ENCODE data around the gene COX6B2.

Gene COX6B2

DNA sequence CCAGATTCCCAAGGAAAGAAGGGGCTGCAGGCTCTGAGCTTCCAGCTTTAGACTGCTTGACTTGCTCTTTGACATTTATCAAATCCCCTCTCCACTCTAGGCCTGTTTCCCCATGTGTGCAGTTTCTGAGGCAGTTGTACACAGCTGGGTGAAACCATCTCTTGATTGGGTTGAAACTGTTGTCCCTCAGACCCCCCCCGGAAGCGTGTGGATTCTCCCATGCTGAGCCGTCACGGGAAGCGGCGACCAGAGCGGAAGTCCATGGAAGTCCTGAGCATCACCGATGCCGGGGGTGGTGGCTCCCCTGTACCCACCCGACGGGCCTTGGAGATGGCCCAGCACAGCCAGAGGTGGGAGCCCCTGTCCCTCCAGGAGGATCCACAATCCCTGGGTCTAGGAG lies 51.0 kb downstream of the COX6B2 start:
- Mint-ChIP-seq H3K9me3 (no peaks in the 10 kb centered on the region), H3K36me3 (ENCODE audit: insufficient read depth) (peaks cover 26% of the 10 kb centered on the region), H3K4me3 (no peak overlapping the region), H3K4me1 (ENCODE audit: low read depth in 2 of 2) (peaks cover 4 to 24% of the 10 kb centered on the region in 2 donors), H3K27ac (no peak overlapping the region), H3K27me3 (no peaks in the 10 kb centered on the region)
- ATAC-seq (replicated peaks) (no peak), DNase-seq (no peak)

DNA sequence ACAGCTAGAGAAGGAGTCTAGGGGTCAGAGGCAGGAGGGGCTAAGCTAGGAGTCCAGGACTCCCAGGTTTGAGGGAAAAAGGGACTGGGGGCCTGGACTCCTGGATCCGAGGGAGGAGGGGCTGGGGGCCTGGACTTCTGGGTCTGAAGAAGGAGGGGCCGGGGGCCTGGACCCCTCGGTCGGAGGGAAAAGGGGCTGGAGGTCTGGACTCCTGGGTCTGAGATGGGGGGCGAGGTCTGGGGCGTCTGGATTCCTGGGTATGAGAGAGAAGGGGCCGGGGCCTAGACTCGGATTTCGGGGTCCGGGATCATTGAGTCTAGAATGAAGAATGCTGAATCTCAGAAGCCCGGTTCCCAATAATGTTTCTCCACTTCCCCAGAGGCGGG lies 52.2 kb downstream of the COX6B2 start:
- Mint-ChIP-seq H3K27ac (peak overlapping the region; percentile 88 to 89), H3K9me3 (no peaks in the 10 kb centered on the region), H3K4me1 (ENCODE audit: low read depth in 2 of 2) (peaks cover 4 to 26% of the 10 kb centered on the region in 2 donors), H3K27me3 (no peaks in the 10 kb centered on the region), H3K4me3 (peak overlapping the region; percentile 75 to 84), H3K36me3 (ENCODE audit: insufficient read depth) (peaks cover 20% of the 10 kb centered on the region)
- DNase-seq (no peak), ATAC-seq (replicated peaks) (no peak)

- DNase-seq (peak; percentile 95 to 97 (median 96)), ATAC-seq (replicated peaks) (peak; percentile 76)
- H3K27me3 Mint-ChIP-seq: no peaks in the 10 kb centered on the region
- no peaks in the 10 kb centered on the region for H3K9me3 Mint-ChIP-seq
- H3K4me3 Mint-ChIP-seq: peak overlapping the region; percentile 75 to 84
- peak overlapping the region; percentile 88 to 89 for H3K27ac Mint-ChIP-seq
- peaks cover 4 to 26% of the 10 kb centered on the region in 2 donors for H3K4me1 Mint-ChIP-seq (ENCODE audit: low read depth in 2 of 2)
- H3K36me3 Mint-ChIP-seq (ENCODE audit: insufficient read depth): peaks cover 19% of the 10 kb centered on the region
Measured at GRCh38 chr19:55301459-55302317, 52.8 kb downstream of the COX6B2 start.

DNA sequence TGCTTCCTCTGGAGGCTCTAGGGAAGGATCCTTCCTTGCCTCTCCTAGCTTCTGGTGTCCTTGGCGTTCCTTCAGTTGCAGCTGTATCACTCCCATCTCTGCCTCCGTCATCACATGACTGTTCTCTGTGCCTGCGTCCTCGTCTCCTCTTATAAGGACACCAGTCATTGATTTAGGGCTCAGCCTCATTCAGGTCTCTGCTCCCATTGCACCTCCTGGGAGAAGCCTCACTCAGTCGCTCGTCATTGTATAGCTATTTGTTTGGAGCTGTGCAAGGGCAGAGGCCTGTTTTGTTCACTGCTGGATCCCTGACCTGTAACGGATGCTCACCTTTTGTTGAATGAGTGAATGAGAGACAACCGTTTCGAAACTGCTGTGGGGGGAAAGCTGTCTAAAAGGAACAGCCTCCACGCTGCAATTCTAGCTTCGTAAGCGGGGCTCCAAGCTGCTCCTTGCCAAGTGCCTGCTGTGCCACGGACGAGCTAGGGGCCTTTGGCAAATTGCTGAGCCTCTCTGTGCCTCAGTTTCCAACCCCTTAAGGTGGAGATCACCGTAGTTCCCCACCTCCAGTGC lies 53.5 kb downstream of the COX6B2 start:
- Mint-ChIP-seq H3K27ac (peak overlapping the region in 1 of 2 donors; percentile 90), H3K27me3 (no peaks in the 10 kb centered on the region), H3K4me1 (ENCODE audit: low read depth in 2 of 2) (peaks cover 4 to 28% of the 10 kb centered on the region in 2 donors), H3K4me3 (peak overlapping the region; percentile 75 to 84), H3K36me3 (ENCODE audit: insufficient read depth) (peaks cover 19% of the 10 kb centered on the region), H3K9me3 (no peaks in the 10 kb centered on the region)
- no peak for DNase-seq
- no peak for ATAC-seq (replicated peaks)

GRCh38 chr19:55299991-55300390 lies 54.5 kb downstream of the COX6B2 start:
- ATAC-seq (replicated peaks) (no peak), DNase-seq (no peak)
- H3K4me1 Mint-ChIP-seq (ENCODE audit: low read depth in 2 of 2): peaks cover 4 to 25% of the 10 kb centered on the region in 2 donors
- H3K27me3 Mint-ChIP-seq: no peaks in the 10 kb centered on the region
- peaks cover 19% of the 10 kb centered on the region for H3K36me3 Mint-ChIP-seq (ENCODE audit: insufficient read depth)
- H3K9me3 Mint-ChIP-seq: no peaks in the 10 kb centered on the region
- peak overlapping the region in 1 of 2 donors; percentile 28 for H3K4me3 Mint-ChIP-seq
- H3K27ac Mint-ChIP-seq: peak overlapping the region in 1 of 2 donors; percentile 90

Data from effector memory CD8-positive, alpha-beta T cell (primary cell).